ENCODE measurements around the gene PLSCR3. TPM values are rescaled to one million over a fixed set of nuclear protein-coding genes. Genes with fewer than 3 reads are reported as not detected.

Gene PLSCR3
- total RNA-seq, 6 experiments from 2014 or later, result 85.6 to 114 (median 98.5) TPM

GRCh38 chr17:7428557-7428956 is 34.2 kb upstream of the PLSCR3 start, which contains the start of gene SPEM3:
Gene SPEM3, plus strand, starts transcription at chr17:7428857. Its CDS starts 46 bp downstream, at chr17:7428903.
- Mint-ChIP-seq H3K4me3 (no peak within 1 kb of the TSS), H3K36me3 (ENCODE audit: low read depth) (no peaks in the 10 kb centered on the region), H3K27me3 (ENCODE audit: insufficient read depth) (no peaks in the 10 kb centered on the region; the same call in none of the 2 replicates), H3K9me3 (no peaks in the 10 kb centered on the region), H3K4me1 (ENCODE audit: low read depth) (peaks cover 6% of the 10 kb centered on the region; the same call in 1 of the 2 replicates), H3K27ac (no peak within 1 kb of the TSS)
- DNase-seq, result no peak
- TF ChIP-seq CTCF (IDR thresholded peaks at IDR 0.05), result no peak

GRCh38 chr17:7427549-7427948 is 33.2 kb upstream of the PLSCR3 start:
- no peak for DNase-seq
- no peak overlapping the region for H3K27ac Mint-ChIP-seq
- peaks cover 6% of the 10 kb centered on the region; the same call in 1 of the 2 replicates for H3K4me1 Mint-ChIP-seq (ENCODE audit: low read depth)
- H3K9me3 Mint-ChIP-seq, result no peaks in the 10 kb centered on the region
- TF ChIP-seq CTCF (IDR thresholded peaks at IDR 0.05), result no peak
- H3K36me3 Mint-ChIP-seq (ENCODE audit: low read depth), result no peaks in the 10 kb centered on the region
- no peaks in the 10 kb centered on the region; the same call in none of the 2 replicates for H3K27me3 Mint-ChIP-seq (ENCODE audit: insufficient read depth)
- H3K4me3 Mint-ChIP-seq, result no peak overlapping the region

DNA sequence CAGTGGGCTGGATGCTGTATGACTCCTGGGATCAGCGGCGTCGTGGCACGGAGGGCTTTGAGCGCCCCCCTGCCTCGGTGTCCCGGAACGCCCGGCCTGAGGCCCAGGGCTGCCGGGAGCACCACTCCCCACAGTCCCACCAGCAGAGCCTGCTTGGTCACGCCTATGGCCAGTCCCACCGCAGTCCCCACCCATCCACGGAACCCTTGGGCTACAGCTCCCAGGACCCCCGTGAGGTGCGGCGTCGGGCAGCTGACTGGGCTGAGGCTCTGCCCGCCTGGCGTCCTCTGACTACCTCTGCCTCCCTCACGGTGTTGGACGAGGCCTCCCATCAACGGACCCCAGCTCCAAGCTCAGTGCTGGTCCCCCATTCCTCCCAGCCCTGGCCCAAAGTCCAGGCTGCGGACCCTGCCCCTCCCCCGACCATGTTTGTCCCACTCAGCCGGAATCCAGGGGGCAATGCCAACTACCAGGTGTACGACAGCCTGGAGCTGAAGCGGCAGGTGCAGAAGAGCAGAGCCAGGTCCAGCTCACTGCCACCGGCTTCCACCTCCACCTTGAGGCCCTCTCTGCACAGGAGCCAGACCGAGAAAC is 32.7 kb upstream of the PLSCR3 start:
- Mint-ChIP-seq H3K9me3 (no peaks in the 10 kb centered on the region), H3K27me3 (ENCODE audit: insufficient read depth) (peaks cover 1% of the 10 kb centered on the region), H3K27ac (no peak overlapping the region), H3K4me3 (no peak overlapping the region), H3K4me1 (ENCODE audit: low read depth) (peaks cover 6% of the 10 kb centered on the region; the same call in 1 of the 2 replicates), H3K36me3 (ENCODE audit: low read depth) (no peaks in the 10 kb centered on the region)
- DNase-seq, result no peak
- TF ChIP-seq CTCF (IDR thresholded peaks at IDR 0.05), result no peak

- H3K27ac Mint-ChIP-seq, result no peak overlapping the region
- H3K36me3 Mint-ChIP-seq (ENCODE audit: low read depth), result no peaks in the 10 kb centered on the region
- DNase-seq, result no peak
- no peak overlapping the region for H3K4me3 Mint-ChIP-seq
- no peaks in the 10 kb centered on the region for H3K9me3 Mint-ChIP-seq
- peaks cover 3% of the 10 kb centered on the region; the same call in 1 of the 2 replicates for H3K4me1 Mint-ChIP-seq (ENCODE audit: low read depth)
- no peak for TF ChIP-seq CTCF (IDR thresholded peaks at IDR 0.05)
- H3K27me3 Mint-ChIP-seq (ENCODE audit: insufficient read depth), result peaks cover 1% of the 10 kb centered on the region
Observed at GRCh38 chr17:7426203-7426863, 32.0 kb upstream of the PLSCR3 start.

DNA sequence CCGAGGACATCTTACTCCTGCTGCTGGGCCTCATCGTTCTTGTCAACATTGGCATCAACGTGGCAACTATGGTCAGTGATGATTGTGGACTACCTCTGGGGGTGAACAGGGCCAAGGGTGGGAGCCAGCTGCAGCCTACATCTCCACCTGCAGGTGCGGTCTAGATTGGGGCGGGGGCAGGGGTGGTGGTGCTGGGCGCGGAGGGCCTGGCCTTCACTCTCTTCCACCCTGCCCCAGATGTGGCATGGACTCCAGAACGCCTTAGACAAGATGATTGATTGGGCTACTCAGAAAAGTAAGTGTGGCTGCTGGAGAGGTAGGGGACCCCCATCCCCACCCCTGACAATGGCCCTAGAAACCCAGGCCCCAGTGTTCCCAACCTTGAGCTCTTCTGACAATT is 31.4 kb upstream of the PLSCR3 start:
- Mint-ChIP-seq H3K4me1 (ENCODE audit: low read depth) (no peaks in the 10 kb centered on the region), H3K9me3 (no peaks in the 10 kb centered on the region)
- TF ChIP-seq CTCF (IDR thresholded peaks at IDR 0.05), result no peak

More for the DNA sequence above, 31.4 kb upstream of the PLSCR3 start:
- DNase-seq, result no peak
- no peak overlapping the region for H3K27ac Mint-ChIP-seq
- H3K4me3 Mint-ChIP-seq, result no peak overlapping the region
- peaks cover 1% of the 10 kb centered on the region for H3K27me3 Mint-ChIP-seq (ENCODE audit: insufficient read depth)
- no peaks in the 10 kb centered on the region for H3K36me3 Mint-ChIP-seq (ENCODE audit: low read depth)
